ENCODE measurements around the gene ICE1.
"Not testable (repeated sequence)": the region's sequence is repeated elsewhere in the genome, so short reads cannot be mapped to it uniquely, and the experiment has no call there.

The ICE1 gene

DNA sequence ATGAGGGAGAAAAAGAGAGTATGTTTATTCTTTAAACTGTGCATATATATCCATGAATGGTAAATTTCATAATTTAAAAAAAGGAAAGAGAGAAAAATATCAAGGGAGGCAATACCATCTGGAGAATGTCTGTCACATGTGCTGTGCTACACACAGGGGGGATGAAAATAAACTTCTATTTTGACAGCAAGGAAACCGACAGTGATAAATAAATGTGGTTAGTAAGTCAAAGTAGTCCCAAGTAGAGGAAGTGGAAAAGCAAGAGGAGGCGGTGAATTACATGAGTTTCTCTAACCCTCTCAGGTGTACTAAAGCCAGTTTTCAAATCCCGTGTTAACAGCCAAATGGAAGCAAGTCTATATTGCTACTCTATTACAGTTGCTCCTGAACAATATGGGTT is 83.3 kb downstream of the ICE1 start:
- Histone ChIP-seq H3K9ac (ENCODE audit: low read depth, low read length) (no peak overlapping the region), H3K4me3 (ENCODE audit: low read depth in 1 of 2, low read length in 2 of 2) (no peak overlapping the region), H3K4me1 (ENCODE audit: insufficient read depth, low read length) (no peaks in the 10 kb centered on the region), H3K27me3 (ENCODE audit: insufficient read depth, low read length, poor library complexity) (peaks cover 12% of the 10 kb centered on the region), H3K27ac (ENCODE audit: low read length) (no peak overlapping the region), H2AFZ (ENCODE audit: low read depth, low read length) (no peak overlapping the region), H3K4me2 (ENCODE audit: insufficient read depth, low read length) (no peak overlapping the region), H3K79me2 (ENCODE audit: insufficient read depth, low read length) (no peaks in the 10 kb centered on the region), H3K36me3 (ENCODE audit: insufficient read depth, low read length) (no peaks in the 10 kb centered on the region), H4K20me1 (ENCODE audit: insufficient read depth, low read length) (no peaks in the 10 kb centered on the region), H3K9me3 (ENCODE audit: insufficient read depth, low read length, severe bottlenecking) (peaks cover 4% of the 10 kb centered on the region)
- TF ChIP-seq EZH2 (IDR thresholded peaks at IDR 0.05; ENCODE audit: borderline replicate concordance, low read depth, low read length, severe bottlenecking) = no peak
- TF ChIP-seq, protein P1, sequence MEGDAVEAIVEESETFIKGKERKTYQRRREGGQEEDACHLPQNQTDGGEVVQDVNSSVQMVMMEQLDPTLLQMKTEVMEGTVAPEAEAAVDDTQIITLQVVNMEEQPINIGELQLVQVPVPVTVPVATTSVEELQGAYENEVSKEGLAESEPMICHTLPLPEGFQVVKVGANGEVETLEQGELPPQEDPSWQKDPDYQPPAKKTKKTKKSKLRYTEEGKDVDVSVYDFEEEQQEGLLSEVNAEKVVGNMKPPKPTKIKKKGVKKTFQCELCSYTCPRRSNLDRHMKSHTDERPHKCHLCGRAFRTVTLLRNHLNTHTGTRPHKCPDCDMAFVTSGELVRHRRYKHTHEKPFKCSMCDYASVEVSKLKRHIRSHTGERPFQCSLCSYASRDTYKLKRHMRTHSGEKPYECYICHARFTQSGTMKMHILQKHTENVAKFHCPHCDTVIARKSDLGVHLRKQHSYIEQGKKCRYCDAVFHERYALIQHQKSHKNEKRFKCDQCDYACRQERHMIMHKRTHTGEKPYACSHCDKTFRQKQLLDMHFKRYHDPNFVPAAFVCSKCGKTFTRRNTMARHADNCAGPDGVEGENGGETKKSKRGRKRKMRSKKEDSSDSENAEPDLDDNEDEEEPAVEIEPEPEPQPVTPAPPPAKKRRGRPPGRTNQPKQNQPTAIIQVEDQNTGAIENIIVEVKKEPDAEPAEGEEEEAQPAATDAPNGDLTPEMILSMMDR (IDR thresholded peaks at IDR 0.05; ENCODE audit: borderline replicate concordance, extremely low read depth, low read length, poor library complexity, severe bottlenecking) = no peak
- no peak for DNase-seq
- no peak; the same call in 2 of the 3 replicates for ATAC-seq (ENCODE audit: insufficient read depth, low read depth)

DNA sequence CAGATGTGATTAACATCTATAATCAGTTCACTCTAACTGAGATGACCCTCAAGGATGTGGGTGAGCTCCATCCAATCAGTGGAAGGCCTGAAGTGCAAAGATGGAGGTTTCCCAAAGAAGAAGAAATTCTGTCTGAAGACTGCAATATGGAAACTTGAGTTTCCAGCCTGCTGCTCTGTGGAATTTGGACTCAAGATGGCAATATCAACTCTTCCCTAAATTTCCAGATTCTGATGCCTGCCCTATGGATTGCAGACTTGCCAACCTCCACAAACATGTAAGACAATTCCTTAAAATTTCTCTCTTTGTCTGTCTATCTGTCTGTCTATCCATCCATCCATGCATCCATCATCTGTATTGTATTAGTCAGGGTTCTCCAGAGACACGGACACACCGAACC is 85.9 kb downstream of the ICE1 start:
- H3K36me3 ChIP-seq (ENCODE audit: insufficient read depth, low read length) = no peaks in the 10 kb centered on the region
- H2AFZ ChIP-seq (ENCODE audit: low read depth, low read length) = no peak overlapping the region
- H3K4me1 ChIP-seq (ENCODE audit: insufficient read depth, low read length) = no peaks in the 10 kb centered on the region
- H3K27ac ChIP-seq (ENCODE audit: low read length) = no peak overlapping the region
- H4K20me1 ChIP-seq (ENCODE audit: insufficient read depth, low read length) = no peaks in the 10 kb centered on the region
- no peak for DNase-seq
- H3K9ac ChIP-seq (ENCODE audit: low read depth, low read length) = no peak overlapping the region
- H3K4me2 ChIP-seq (ENCODE audit: insufficient read depth, low read length) = no peak overlapping the region
- H3K4me3 ChIP-seq (ENCODE audit: low read depth in 1 of 2, low read length in 2 of 2) = no peak overlapping the region
- no peak for ATAC-seq (ENCODE audit: insufficient read depth, low read depth)
- TF ChIP-seq, protein P1 (IDR thresholded peaks at IDR 0.05; ENCODE audit: borderline replicate concordance, extremely low read depth, low read length, poor library complexity, severe bottlenecking) = no peak
- no peak for TF ChIP-seq EZH2 (IDR thresholded peaks at IDR 0.05; ENCODE audit: borderline replicate concordance, low read depth, low read length, severe bottlenecking)
- no peaks in the 10 kb centered on the region for H3K79me2 ChIP-seq (ENCODE audit: insufficient read depth, low read length)
- H3K9me3 ChIP-seq (ENCODE audit: insufficient read depth, low read length, severe bottlenecking) = peaks cover 4% of the 10 kb centered on the region
- H3K27me3 ChIP-seq (ENCODE audit: insufficient read depth, low read length, poor library complexity) = peaks cover 12% of the 10 kb centered on the region

DNA sequence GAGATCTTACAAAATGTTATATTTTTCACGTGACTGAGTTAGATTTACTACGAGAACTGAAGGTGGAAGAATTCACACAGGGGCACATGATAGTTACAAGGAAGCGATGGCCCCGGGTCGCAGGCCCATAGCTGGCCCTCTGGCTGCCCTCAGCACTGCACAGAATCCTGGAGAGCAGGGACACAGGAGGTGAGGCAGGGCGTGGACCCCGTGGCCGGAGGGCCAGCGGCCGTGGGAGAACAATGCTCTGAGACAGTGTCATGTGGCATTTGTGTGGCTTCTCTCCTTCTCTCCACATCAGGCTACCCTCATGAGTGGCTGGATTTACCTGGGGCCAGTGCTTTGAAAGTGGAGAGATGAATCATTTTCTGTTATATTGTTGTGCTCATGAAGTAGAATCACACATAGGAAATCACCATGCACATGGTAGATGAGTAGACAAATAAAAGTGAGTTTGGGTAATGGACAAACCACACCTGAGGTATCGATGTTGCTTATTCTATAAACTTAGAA is 89.5 kb downstream of the ICE1 start:
- Histone ChIP-seq H4K20me1 (ENCODE audit: insufficient read depth, low read length) (no peaks in the 10 kb centered on the region), H2AFZ (ENCODE audit: low read depth, low read length) (no peak overlapping the region), H3K27me3 (ENCODE audit: insufficient read depth, low read length, poor library complexity) (peaks cover 12% of the 10 kb centered on the region), H3K9ac (ENCODE audit: low read depth, low read length) (no peak overlapping the region), H3K79me2 (ENCODE audit: insufficient read depth, low read length) (no peaks in the 10 kb centered on the region), H3K9me3 (ENCODE audit: insufficient read depth, low read length, severe bottlenecking) (no peaks in the 10 kb centered on the region), H3K4me3 (ENCODE audit: low read depth in 1 of 2, low read length in 2 of 2) (no peak overlapping the region), H3K4me2 (ENCODE audit: insufficient read depth, low read length) (no peak overlapping the region), H3K4me1 (ENCODE audit: insufficient read depth, low read length) (no peaks in the 10 kb centered on the region), H3K27ac (ENCODE audit: low read length) (no peak overlapping the region), H3K36me3 (ENCODE audit: insufficient read depth, low read length) (no peaks in the 10 kb centered on the region)
- TF ChIP-seq, protein P1 (IDR thresholded peaks at IDR 0.05; ENCODE audit: borderline replicate concordance, extremely low read depth, low read length, poor library complexity, severe bottlenecking) = no peak
- TF ChIP-seq EZH2 (IDR thresholded peaks at IDR 0.05; ENCODE audit: borderline replicate concordance, low read depth, low read length, severe bottlenecking) = no peak
- DNase-seq (no peak), ATAC-seq (ENCODE audit: insufficient read depth, low read depth) (no peak)

DNA sequence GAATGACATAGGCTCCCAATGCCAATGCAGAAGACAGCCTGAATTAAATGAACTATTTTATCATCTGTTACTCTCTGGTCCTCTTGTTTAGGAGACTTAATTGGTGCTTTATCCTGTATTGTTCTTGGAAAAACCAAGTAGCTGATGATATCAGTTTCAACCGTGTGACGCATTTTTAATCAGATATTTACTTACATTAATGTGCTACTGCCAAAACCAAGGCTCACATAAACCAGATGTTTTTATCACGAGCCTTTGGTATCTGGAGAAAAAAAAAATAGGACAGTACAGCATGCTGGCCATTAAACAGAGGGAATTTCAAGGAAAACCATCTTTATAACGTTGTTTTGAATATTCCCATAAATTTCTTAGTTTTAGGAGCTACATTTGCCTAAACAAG is 90.1 kb downstream of the ICE1 start:
- DNase-seq = no peak
- Histone ChIP-seq H3K27me3 (ENCODE audit: insufficient read depth, low read length, poor library complexity) (peaks cover 8% of the 10 kb centered on the region), H3K9ac (ENCODE audit: low read depth, low read length) (no peak overlapping the region), H3K27ac (ENCODE audit: low read length) (no peak overlapping the region), H3K4me1 (ENCODE audit: insufficient read depth, low read length) (no peaks in the 10 kb centered on the region), H3K36me3 (ENCODE audit: insufficient read depth, low read length) (no peaks in the 10 kb centered on the region), H3K4me3 (ENCODE audit: low read depth in 1 of 2, low read length in 2 of 2) (no peak overlapping the region), H3K79me2 (ENCODE audit: insufficient read depth, low read length) (no peaks in the 10 kb centered on the region), H3K4me2 (ENCODE audit: insufficient read depth, low read length) (no peak overlapping the region), H2AFZ (ENCODE audit: low read depth, low read length) (no peak overlapping the region), H4K20me1 (ENCODE audit: insufficient read depth, low read length) (no peaks in the 10 kb centered on the region), H3K9me3 (ENCODE audit: insufficient read depth, low read length, severe bottlenecking) (no peaks in the 10 kb centered on the region)
- no peak for ATAC-seq (ENCODE audit: insufficient read depth, low read depth)
- no peak for TF ChIP-seq EZH2 (IDR thresholded peaks at IDR 0.05; ENCODE audit: borderline replicate concordance, low read depth, low read length, severe bottlenecking)
- TF ChIP-seq, protein P1 (IDR thresholded peaks at IDR 0.05; ENCODE audit: borderline replicate concordance, extremely low read depth, low read length, poor library complexity, severe bottlenecking) = no peak

DNA sequence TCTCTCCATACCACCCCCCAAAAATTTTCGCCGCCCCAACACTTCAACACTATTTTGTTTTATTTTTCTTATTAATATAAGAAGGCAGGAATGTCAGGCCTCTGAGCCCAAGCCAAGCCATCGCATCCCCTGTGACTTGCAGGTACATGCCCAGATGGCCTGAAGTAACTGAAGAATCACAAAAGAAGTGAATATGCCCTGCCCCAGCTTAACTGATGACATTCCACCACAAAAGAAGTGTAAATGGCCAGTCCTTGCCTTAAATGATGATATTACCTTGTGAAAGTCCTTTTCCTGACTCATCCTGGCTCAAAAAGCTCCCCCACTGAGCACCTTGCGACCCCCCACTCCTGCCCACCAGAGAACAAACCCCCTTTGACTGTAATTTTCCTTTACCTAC is 98.1 kb downstream of the ICE1 start:
- not testable (repeated sequence) for DNase-seq; H3K4me3 ChIP-seq (ENCODE audit: low read depth in 1 of 2, low read length in 2 of 2); H3K27me3 ChIP-seq (ENCODE audit: insufficient read depth, low read length, poor library complexity); H3K9me3 ChIP-seq (ENCODE audit: insufficient read depth, low read length, severe bottlenecking); H3K36me3 ChIP-seq (ENCODE audit: insufficient read depth, low read length); H4K20me1 ChIP-seq (ENCODE audit: insufficient read depth, low read length); H2AFZ ChIP-seq (ENCODE audit: low read depth, low read length); H3K4me1 ChIP-seq (ENCODE audit: insufficient read depth, low read length); H3K79me2 ChIP-seq (ENCODE audit: insufficient read depth, low read length); ATAC-seq (ENCODE audit: insufficient read depth, low read depth); H3K27ac ChIP-seq (ENCODE audit: low read length); H3K9ac ChIP-seq (ENCODE audit: low read depth, low read length); H3K4me2 ChIP-seq (ENCODE audit: insufficient read depth, low read length)
